GM23338 (cell line): Measurements from ENCODE around the gene OXNAD1. TPM values are rescaled to one million over a fixed set of nuclear protein-coding genes. Genes with fewer than 3 reads are reported as not detected.

ENCODE experiments used
- ATAC-seq: fragments of 200-7000 bp; cut with Tn5 transposase; 3 replicates; pipeline ENCODE4 v1.9.1; 2020
- DNase-seq: peaks from one replicate; pipeline ENCODE4 v3.0.0-alpha.2; 2015; ENCODE audit warnings: low spot score
- H2AFZ ChIP-seq: fragments of 200-600 bp; sonication (generic); 2 replicates; pipeline ENCODE4 v1.8.0; 2016; ENCODE audit warnings: antibody characterized with exemption, mild to moderate bottlenecking, moderate library complexity
- H3F3A ChIP-seq: fragments of 200-600 bp; sonication (generic); replicated peaks from 2 replicates; pipeline ENCODE4 v1.8.0; 2017; ENCODE audit warnings: antibody characterized with exemption, mixed run types, low read depth
- H3K27ac ChIP-seq: fragments of 200-600 bp; sonication (generic); 2 replicates; pipeline ENCODE4 v1.6.1; 2016; ENCODE audit warnings: low read depth
- H3K27me3 ChIP-seq: fragments of 200-600 bp; sonication (generic); 2 replicates; pipeline ENCODE4 v1.8.0; 2016; ENCODE audit warnings: mild to moderate bottlenecking, mixed run types, moderate library complexity; ENCODE audit not compliant: insufficient read depth
- H3K36me3 ChIP-seq: fragments of 200-600 bp; sonication (generic); 2 replicates; pipeline ENCODE4 v1.8.0; 2016; ENCODE audit warnings: mild to moderate bottlenecking; ENCODE audit not compliant: insufficient read depth
- H3K4me1 ChIP-seq: fragments of 200-600 bp; sonication (generic); 2 replicates; pipeline ENCODE4 v1.8.0; 2016; ENCODE audit warnings: mild to moderate bottlenecking, moderate library complexity; ENCODE audit not compliant: insufficient read depth
- H3K4me2 ChIP-seq: fragments of 200-600 bp; sonication (generic); 2 replicates; pipeline ENCODE4 v1.7.1; 2017; ENCODE audit warnings: mixed run types
- H3K4me3 ChIP-seq: fragments of 200-600 bp; sonication (generic); 2 replicates; pipeline ENCODE4 v1.6.1; 2016; ENCODE audit warnings: mixed run types
- H3K79me2 ChIP-seq: fragments of 200-600 bp; sonication (generic); replicated peaks from 2 replicates; pipeline ENCODE4 v1.8.0; 2017; ENCODE audit warnings: mild to moderate bottlenecking; ENCODE audit not compliant: insufficient read depth
- H3K9me2 ChIP-seq: fragments of 200-600 bp; sonication (generic); 2 replicates; pipeline ENCODE4 v1.8.0; 2017; ENCODE audit not compliant: insufficient read depth
- H4K20me1 ChIP-seq: fragments of 200-600 bp; sonication (generic); replicated peaks from 2 replicates; pipeline ENCODE4 v1.8.0; 2017; ENCODE audit warnings: mild to moderate bottlenecking; ENCODE audit not compliant: insufficient read depth
- H3K27ac Mint-ChIP-seq: 2 replicates; pipeline ENCODE4 v1.8.0; 2020; ENCODE audit warnings: inconsistent platforms, mild to moderate bottlenecking, moderate library complexity, mixed read lengths
- H3K27me3 Mint-ChIP-seq: 3 replicates; pipeline ENCODE4 v1.8.0; 2022; ENCODE audit warnings: low read depth, mild to moderate bottlenecking, moderate library complexity, mixed read lengths, inconsistent platforms; ENCODE audit not compliant: insufficient read depth, poor library complexity
- H3K36me3 Mint-ChIP-seq: 3 replicates; pipeline ENCODE4 v1.8.0; 2021; ENCODE audit warnings: low read depth, mild to moderate bottlenecking, inconsistent platforms, moderate library complexity, mixed read lengths
- H3K4me1 Mint-ChIP-seq: 3 replicates; pipeline ENCODE4 v1.8.0; 2020; ENCODE audit warnings: mild to moderate bottlenecking, inconsistent platforms, mixed read lengths
- H3K4me3 Mint-ChIP-seq: 3 replicates; pipeline ENCODE4 v1.8.0; 2021; ENCODE audit warnings: moderate library complexity, mild to moderate bottlenecking, inconsistent platforms, mixed read lengths
- H3K9me3 Mint-ChIP-seq: 3 replicates; pipeline ENCODE4 v1.8.0; 2020; ENCODE audit warnings: moderate library complexity, mild to moderate bottlenecking, inconsistent platforms, mixed read lengths
- CTCF ChIP-seq, 2 experiments: fragments of 200-600 bp in 1 of 2; sonication (generic) in 1 of 2; conservative IDR thresholded peaks; 2 replicates each; pipeline versions ENCODE4 v1.5.1 to v1.6.1; 2016 to 2017; ENCODE audit warnings: antibody characterized with exemption in 2 of 2, low read depth in 2 of 2, mild to moderate bottlenecking in 2 of 2, moderate library complexity in 1 of 2
- ETS1 ChIP-seq: IDR thresholded peaks from 2 replicates; pipeline ENCODE4 v1.6.1; 2016; ENCODE audit warnings: antibody characterized with exemption
- REST ChIP-seq: IDR thresholded peaks from one replicate; pipeline ENCODE4 v1.6.1; 2018; ENCODE audit warnings: antibody characterized with exemption; ENCODE audit not compliant: unreplicated experiment
- STAT1 ChIP-seq: IDR thresholded peaks from one replicate; pipeline ENCODE4 v1.6.1; 2016; ENCODE audit warnings: antibody characterized with exemption; ENCODE audit not compliant: unreplicated experiment
- polyA plus RNA-seq: library from polyadenylated mRNA; unstranded; fragments of >200 nt; fragmentation: Nextera tagmentation; extraction: Ambion mirVana; gene quantifications from 2 replicates; pipeline ENCODE4 v1.2.1, GENCODE V29; 2016
- total RNA-seq: library from RNA; depleted of rRNA; stranded (reverse); fragments of >200 nt; shearing (Covaris generic); gene quantifications from 2 replicates; pipeline ENCODE4 v1.2.3, GENCODE V29; 2014

The OXNAD1 gene
- total and polyA plus RNA-seq, 2 experiments from 2014 or later, result 22.9 to 34.2 TPM

- TF ChIP-seq STAT1 (no peak), REST (no peak)
Observed at GRCh38 chr3:16289144-16289889, 24.3 kb downstream of the OXNAD1 start (continued).

- H3K36me3 Mint-ChIP-seq, result peaks cover 44% of the 10 kb centered on the region
- ATAC-seq (peak; percentile 66), DNase-seq (peak; percentile 75)
- no peaks in the 10 kb centered on the region for H3F3A ChIP-seq
- no peaks in the 10 kb centered on the region for H4K20me1 ChIP-seq
- TF ChIP-seq CTCF (conservative IDR thresholded peaks at IDR 0.05; ENCODE audit: low read depth in 2 of 2) (peak; percentile 89 to 98), ETS1 (no peak)
- H3K4me1 Mint-ChIP-seq, result no peaks in the 10 kb centered on the region
- H3K36me3 ChIP-seq, result peaks cover 5% of the 10 kb centered on the region; the same call in 1 of the 2 replicates
- no peak overlapping the region for H3K4me2 ChIP-seq
- no peak overlapping the region for H3K4me3 ChIP-seq
- H3K9me3 Mint-ChIP-seq, result no peaks in the 10 kb centered on the region; the same call in 1 of the 3 replicates
- H3K4me3 Mint-ChIP-seq, result no peak overlapping the region
- H3K27ac ChIP-seq, result no peak overlapping the region
- H3K9me2 ChIP-seq, result no peaks in the 10 kb centered on the region
- H3K27me3 ChIP-seq, result no peaks in the 10 kb centered on the region
- no peak overlapping the region for H3K27ac Mint-ChIP-seq
- H2AFZ ChIP-seq, result no peak overlapping the region
- peaks cover 28% of the 10 kb centered on the region for H3K79me2 ChIP-seq
- H3K27me3 Mint-ChIP-seq, result no peaks in the 10 kb centered on the region
- no peaks in the 10 kb centered on the region for H3K4me1 ChIP-seq
Observed at GRCh38 chr3:16290007-16290826, 25.2 kb downstream of the OXNAD1 start.
